ENCODE measurements around the gene SPOPL. TPM values are rescaled to one million over a fixed set of nuclear protein-coding genes. Genes with fewer than 3 reads are reported as not detected.

Gene SPOPL
- total and polyA plus RNA-seq, 2 of the 4 experiments (the other 2 are of a cell fraction), result 4.8 to 20.3 TPM

DNA sequence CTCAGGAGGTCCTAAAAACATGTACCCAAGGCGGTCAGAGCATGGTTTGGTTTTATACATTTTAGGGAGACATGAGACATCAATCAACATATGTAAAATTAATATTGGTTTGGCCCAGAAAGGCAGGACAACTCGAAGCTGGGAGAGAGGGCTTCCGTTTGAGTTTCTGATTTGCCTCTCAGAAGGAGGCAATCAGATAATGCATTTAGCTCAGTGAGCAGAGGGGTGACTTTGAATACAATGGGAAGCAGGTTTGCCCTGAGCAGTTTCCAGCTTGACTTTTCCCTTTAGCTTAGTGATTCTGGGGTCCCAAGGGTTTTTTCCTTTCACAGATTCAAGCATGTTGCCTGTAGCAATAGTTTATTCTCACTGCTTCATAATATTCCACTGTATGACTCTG is 12.6 kb downstream of the SPOPL start:
- ChIA-PET POLR2A (ENCODE audit: unreplicated experiment) (no interaction called here), CTCF (no interaction called here)
- H2BK20ac ChIP-seq (ENCODE audit: low read depth, low read length), result no peak overlapping the region
- in situ Hi-C loops (cut with MboI; ENCODE audit: low sequenced_read_pairs), result no loop called here
- intact Hi-C loops (cut with micrococcal nuclease), result no loop called here
- no peaks in the 10 kb centered on the region for H3K36me3 ChIP-seq (ENCODE audit: control insufficient read depth, insufficient read depth, low read length)
- no peak overlapping the region for H3K4ac ChIP-seq (ENCODE audit: low read depth, low read length)
- H4K20me1 ChIP-seq (ENCODE audit: insufficient read depth, low read length), result peaks cover 13% of the 10 kb centered on the region
- H3K14ac ChIP-seq (replicated peaks; ENCODE audit: low read depth, low read length), result no peak overlapping the region
- no TSS peak for BruUV-seq (replicated peaks)
- H3K18ac ChIP-seq (ENCODE audit: low read depth, low read length), result no peak overlapping the region
- H2BK120ac ChIP-seq (ENCODE audit: low read depth, low read length), result no peak overlapping the region
- H4K5ac ChIP-seq (ENCODE audit: low read depth, low read length), result no peak overlapping the region
- H3K23ac ChIP-seq (ENCODE audit: low read depth, low read length), result no peak overlapping the region
- H3K9me3 ChIP-seq (ENCODE audit: control insufficient read depth, insufficient read depth, low read length), result no peaks in the 10 kb centered on the region
- H4K91ac ChIP-seq (ENCODE audit: insufficient read depth, low read depth, low read length), result no peak overlapping the region
- H3K9me1 ChIP-seq (ENCODE audit: insufficient read depth, low read length), result peaks cover 4% of the 10 kb centered on the region; the same call in 1 of the 2 replicates
- TF ChIP-seq, protein P1, sequence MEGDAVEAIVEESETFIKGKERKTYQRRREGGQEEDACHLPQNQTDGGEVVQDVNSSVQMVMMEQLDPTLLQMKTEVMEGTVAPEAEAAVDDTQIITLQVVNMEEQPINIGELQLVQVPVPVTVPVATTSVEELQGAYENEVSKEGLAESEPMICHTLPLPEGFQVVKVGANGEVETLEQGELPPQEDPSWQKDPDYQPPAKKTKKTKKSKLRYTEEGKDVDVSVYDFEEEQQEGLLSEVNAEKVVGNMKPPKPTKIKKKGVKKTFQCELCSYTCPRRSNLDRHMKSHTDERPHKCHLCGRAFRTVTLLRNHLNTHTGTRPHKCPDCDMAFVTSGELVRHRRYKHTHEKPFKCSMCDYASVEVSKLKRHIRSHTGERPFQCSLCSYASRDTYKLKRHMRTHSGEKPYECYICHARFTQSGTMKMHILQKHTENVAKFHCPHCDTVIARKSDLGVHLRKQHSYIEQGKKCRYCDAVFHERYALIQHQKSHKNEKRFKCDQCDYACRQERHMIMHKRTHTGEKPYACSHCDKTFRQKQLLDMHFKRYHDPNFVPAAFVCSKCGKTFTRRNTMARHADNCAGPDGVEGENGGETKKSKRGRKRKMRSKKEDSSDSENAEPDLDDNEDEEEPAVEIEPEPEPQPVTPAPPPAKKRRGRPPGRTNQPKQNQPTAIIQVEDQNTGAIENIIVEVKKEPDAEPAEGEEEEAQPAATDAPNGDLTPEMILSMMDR (conservative IDR thresholded peaks at IDR 0.05; ENCODE audit: low read depth, low read length), result no peak
- TF ChIP-seq SMC3 (IDR thresholded peaks at IDR 0.05; ENCODE audit: low read depth, low read length) (no peak), BHLHE40 (IDR thresholded peaks at IDR 0.05; ENCODE audit: low read depth, low read length) (no peak), NFE2L2 (IDR thresholded peaks at IDR 0.05; ENCODE audit: low read depth, low read length) (no peak), RCOR1 (IDR thresholded peaks at IDR 0.05; ENCODE audit: insufficient replicate concordance, low read length) (no peak), POLR2A (IDR thresholded peaks at IDR 0.05; ENCODE audit: low read depth, low read length) (no peak), CEBPB (IDR thresholded peaks at IDR 0.05; ENCODE audit: low read depth, low read length) (no peak), RAD21 (IDR thresholded peaks at IDR 0.05; ENCODE audit: low read length) (no peak), MXI1 (IDR thresholded peaks at IDR 0.05; ENCODE audit: borderline replicate concordance, low read depth, low read length) (no peak), CHD1 (IDR thresholded peaks at IDR 0.05; ENCODE audit: low read depth, low read length) (no peak), MAFK (IDR thresholded peaks at IDR 0.05; ENCODE audit: low read depth, low read length) (no peak), MAZ (IDR thresholded peaks at IDR 0.05; ENCODE audit: borderline replicate concordance, low read depth, low read length) (no peak)
- TF ChIP-seq, protein P2, sequence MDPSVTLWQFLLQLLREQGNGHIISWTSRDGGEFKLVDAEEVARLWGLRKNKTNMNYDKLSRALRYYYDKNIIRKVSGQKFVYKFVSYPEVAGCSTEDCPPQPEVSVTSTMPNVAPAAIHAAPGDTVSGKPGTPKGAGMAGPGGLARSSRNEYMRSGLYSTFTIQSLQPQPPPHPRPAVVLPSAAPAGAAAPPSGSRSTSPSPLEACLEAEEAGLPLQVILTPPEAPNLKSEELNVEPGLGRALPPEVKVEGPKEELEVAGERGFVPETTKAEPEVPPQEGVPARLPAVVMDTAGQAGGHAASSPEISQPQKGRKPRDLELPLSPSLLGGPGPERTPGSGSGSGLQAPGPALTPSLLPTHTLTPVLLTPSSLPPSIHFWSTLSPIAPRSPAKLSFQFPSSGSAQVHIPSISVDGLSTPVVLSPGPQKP (IDR thresholded peaks at IDR 0.05; ENCODE audit: borderline replicate concordance, low read depth, low read length), result no peak
- TF ChIP-seq, protein P3, sequence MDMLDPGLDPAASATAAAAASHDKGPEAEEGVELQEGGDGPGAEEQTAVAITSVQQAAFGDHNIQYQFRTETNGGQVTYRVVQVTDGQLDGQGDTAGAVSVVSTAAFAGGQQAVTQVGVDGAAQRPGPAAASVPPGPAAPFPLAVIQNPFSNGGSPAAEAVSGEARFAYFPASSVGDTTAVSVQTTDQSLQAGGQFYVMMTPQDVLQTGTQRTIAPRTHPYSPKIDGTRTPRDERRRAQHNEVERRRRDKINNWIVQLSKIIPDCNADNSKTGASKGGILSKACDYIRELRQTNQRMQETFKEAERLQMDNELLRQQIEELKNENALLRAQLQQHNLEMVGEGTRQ (IDR thresholded peaks at IDR 0.05; ENCODE audit: low read depth, low read length), result no peak
- no peak for ATAC-seq (ENCODE audit: low read depth)
- no peak overlapping the region for H3K4me3 ChIP-seq (ENCODE audit: insufficient read depth, low read depth, low read length)
- WGBS, 2 experiments (ENCODE audit: extremely low coverage in 2 of 2, insufficient read length in 1 of 2), result no CpG with 5 or more reads among the region's 3 CpGs
- H3K56ac ChIP-seq (ENCODE audit: extremely low read depth, insufficient read depth, low read length), result no peak overlapping the region
- dilution Hi-C loops (cut with HindIII; ENCODE audit: low sequenced_read_pairs, unreplicated experiment), result no loop called here
- H2BK15ac ChIP-seq (ENCODE audit: low read depth, low read length), result no peak overlapping the region
- H3K9ac ChIP-seq (ENCODE audit: low read depth, low read length), result no peak overlapping the region
- no peak overlapping the region for H2AK9ac ChIP-seq (replicated peaks; ENCODE audit: low read depth, low read length, poor library complexity)
- no peak overlapping the region for H2AFZ ChIP-seq (replicated peaks; ENCODE audit: low read length, poor library complexity)
- no peaks in the 10 kb centered on the region for H3K27me3 ChIP-seq (ENCODE audit: control insufficient read depth, insufficient read depth, low read length)
- no peak overlapping the region for H3K4me2 ChIP-seq (ENCODE audit: low read depth, low read length)
- H4K8ac ChIP-seq (ENCODE audit: low read depth in 2 of 2, low read length in 2 of 2), result no peak overlapping the region
- H2AK5ac ChIP-seq (ENCODE audit: low read depth, low read length), result no peak overlapping the region
- H3K4me1 ChIP-seq (ENCODE audit: control insufficient read depth, insufficient read depth, low read length), result peaks cover 4% of the 10 kb centered on the region; the same call in 1 of the 2 replicates
- no peak overlapping the region for H3K27ac ChIP-seq (ENCODE audit: insufficient read depth, low read length)
- H2BK5ac ChIP-seq (ENCODE audit: low read depth, low read length, poor library complexity, severe bottlenecking), result no peak overlapping the region
- DNase-seq, result no peak
- peaks cover 24 to 40% of the 10 kb centered on the region in 2 experiments for H3K79me1 ChIP-seq (ENCODE audit: low read depth in 1 of 2, low read length in 2 of 2)
